Umbilical cord (tissue), 2 donors: ENCODE results near the gene AHCYL2. TPM values are rescaled to one million over a fixed set of nuclear protein-coding genes. Genes with fewer than 3 reads are reported as not detected.

Source experiments
- DNase-seq: peaks from one replicate; pipeline ENCODE4 v3.0.0-alpha.2; 2015; ENCODE audit warnings: low spot score
- total RNA-seq: library from RNA; depleted of rRNA; stranded (reverse); fragments of >200 nt; gene quantifications from one replicate; pipeline ENCODE4 v1.2.3, GENCODE V29; 2014; ENCODE audit warnings: low replicate concordance; ENCODE audit not compliant: insufficient read depth

Gene AHCYL2
- 6.7 TPM for total RNA-seq

DNA sequence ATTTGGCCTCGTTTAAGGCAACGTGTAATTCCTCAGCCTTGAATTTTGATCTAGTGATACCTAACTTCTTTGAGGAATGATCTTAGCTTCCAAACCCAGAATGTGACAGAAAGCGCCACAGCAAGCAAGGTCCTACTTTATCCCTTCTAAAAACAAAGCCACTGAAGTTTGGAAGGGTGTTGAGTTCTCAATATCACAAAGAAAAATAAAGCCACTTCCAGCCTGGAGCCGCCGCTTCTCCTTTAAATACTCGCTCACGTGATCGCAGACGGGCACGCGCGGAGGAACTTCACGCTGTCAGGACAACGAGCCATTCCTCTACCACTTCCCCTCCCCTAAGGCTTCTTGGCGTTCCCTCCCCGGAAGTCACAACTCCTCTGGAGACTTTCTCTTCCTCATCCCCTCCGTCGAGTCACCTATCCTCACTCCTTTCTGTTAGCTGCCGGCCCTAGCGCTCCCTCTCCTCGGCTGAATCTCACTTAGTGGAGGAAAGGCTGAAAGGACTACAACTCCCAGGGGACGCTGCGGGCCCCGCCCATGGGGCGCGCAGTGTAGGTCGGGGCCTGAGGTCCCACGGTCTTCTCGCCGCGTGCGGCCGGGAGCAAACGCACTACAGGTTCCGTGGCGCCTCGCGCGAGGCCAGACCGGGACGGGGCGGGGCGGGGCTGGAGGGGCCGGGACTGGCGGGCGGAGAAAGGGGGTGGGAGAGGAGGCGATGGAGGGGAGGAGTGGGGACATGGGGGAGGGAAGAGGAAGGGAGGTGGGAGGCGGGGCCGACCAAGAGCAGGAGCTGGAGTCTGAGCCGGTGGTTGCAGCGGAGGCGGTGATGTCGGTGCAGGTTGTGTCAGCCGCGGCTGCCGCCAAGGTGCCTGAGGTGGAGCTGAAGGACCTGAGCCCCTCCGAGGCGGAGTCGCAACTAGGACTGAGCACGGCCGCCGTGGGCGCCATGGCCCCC is at the start of gene AHCYL2:
TSS of gene AHCYL2 (plus strand) at position 780 of the 955 bp plus-strand sequence.
- DNase-seq: peak; percentile 99

DNA sequence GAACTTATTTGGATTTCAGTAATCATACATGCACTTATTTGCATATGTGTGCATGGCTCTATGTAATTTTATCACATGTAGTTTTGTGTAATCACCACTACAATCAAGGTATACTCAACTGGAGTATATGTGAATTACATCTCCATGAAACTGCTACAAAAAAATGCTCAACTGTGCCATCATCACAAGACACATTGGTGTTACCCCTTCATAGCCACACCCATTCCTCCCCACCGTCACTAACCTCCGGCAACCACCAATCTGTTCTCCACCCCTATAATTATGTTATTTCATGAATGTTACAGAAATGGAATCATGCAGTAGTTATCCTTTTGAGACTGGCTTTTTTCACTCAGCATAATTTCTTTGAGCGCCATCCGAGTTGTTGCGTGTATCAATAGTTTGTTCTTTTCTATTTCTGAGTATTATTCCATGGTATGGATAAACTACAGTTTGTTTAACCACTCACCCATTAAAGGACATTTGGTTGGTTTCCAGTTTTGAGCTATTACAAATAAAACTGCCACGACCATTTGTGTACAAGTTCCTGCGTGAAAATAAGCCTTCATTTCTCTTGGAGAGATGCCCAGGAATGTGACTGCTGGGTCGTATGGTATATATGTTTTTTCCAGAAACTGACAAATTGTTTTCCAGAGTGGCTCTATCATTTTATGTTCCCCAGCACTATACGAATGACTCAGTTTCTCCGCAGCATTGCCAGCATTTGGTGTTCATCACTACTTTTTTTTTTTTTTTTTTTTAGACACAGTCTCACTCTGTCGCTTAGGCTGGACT is 47.7 kb upstream of the AHCYL2 start:
- DNase-seq: peak; percentile 35

DNA sequence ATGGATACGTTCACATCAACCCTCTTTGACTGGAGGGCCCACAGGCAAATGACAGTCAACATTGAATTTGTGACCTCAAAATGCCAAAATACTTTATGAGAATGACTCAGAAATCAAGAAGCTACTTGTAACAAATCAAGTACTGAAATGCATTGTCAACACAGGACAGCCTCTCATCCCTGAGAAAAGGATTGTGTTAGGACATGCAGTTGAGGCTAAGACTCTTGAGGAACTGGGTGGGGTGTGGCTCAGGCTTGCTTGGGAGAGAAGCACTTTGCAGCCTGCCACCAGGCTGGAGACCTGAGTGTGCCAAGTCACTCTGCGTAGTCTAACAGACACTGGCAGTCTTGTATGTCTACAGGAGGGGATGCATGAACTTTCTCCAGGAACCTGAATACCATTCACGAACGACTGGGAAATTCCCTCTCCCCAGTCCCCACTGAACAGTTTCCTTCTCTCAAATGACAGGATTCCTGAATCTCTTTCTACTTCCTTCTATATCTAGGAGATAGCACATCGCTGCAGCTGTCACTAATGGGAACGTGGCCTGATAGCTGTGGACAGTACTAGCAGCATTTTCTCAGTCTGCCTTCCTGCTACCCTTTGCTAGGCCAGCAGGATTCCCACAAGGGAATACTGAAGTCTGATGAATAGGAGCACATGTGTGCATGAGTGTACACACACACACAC is 39.7 kb upstream of the AHCYL2 start:
- peak; percentile 19 for DNase-seq

DNA sequence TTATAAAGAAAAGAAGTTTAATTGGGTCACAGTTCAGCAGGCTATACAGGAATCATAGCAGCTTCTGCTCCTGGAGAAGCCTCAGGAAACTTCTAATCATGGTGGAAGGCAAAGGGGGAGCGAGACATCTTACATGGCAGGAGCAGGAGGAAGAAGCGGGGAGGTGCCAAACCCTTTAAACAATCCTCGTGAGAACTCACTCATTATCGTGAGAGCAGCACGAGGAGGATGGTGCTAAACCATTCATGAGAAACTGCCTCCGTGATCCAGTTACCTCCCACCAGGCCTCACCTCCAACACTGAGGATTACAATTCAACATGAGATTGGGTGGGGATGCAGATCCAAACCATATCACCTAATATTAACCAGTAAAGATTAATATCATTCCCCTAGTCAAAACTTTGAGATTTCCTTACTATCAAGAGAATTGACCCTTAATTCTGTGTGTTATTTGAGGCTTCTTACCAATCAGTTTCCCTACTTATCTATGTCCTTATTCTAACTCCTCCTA is 38.0 kb upstream of the AHCYL2 start:
- no peak for DNase-seq

DNA sequence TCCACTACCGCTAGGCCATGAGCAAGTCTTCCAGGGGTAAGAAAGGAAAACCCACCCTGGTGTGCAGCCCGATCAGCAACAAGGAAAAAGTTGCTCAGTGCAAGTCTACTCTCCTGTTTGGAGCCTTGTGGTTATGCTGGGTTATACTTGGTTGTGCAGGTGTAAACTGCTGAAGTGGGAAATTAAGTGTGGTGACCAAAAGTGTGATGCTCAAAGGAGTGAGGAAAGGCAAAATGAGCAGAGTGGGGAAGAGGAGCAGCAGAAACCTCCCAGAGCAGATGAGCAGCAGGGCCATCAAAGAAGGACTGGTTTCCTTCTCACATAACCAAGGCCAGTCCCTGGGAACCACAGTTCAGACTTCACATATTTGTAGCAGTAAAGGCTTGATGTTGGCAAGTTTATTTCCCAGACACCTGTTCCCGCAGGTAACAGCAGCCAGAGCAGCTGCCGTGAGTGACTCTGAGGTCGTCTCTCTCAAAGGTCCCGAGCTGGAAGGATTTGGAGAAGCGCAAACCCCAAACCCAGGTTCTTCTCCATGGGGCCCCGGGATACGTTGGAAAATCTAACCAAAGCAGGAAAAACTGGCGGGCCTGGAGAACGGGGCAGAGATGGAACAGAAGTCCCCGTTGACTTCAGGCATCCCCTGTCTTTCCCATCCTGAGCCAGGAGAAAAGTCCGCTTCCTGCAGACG is 37.0 kb upstream of the AHCYL2 start:
- no peak for DNase-seq

DNA sequence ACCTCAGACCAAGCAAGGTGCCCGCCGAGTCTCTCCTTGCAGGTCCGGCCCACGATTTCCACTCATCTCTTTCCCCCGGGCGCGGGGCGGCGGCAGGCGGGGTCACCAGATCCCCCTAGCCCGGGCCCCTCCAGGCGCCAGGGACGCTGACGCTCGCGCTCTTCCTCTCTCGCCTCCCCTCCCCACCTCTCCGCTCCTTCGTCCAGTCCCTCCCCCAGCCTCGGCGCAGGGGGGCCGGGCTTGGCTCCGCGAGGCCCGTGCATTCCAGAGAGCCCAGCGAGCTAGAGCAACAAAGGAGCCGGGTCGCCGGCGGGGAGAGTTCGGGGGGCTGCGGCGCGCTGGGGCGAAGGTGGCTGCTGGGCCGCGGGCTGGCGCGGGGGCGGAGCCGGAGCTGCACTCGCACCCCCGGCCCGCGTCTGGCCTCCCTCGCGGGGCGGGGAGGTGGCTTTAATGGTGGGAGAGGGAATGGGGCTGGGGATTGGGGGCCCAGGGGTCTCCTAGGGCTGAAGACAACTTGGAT is 36.4 kb upstream of the AHCYL2 start, which contains the start of gene SMO:
TSS of gene SMO (plus strand) at position 262 of the 520 bp plus-strand sequence. CDS start 519 bp downstream, outside the sequence.
- DNase-seq: peak; percentile 93

DNA sequence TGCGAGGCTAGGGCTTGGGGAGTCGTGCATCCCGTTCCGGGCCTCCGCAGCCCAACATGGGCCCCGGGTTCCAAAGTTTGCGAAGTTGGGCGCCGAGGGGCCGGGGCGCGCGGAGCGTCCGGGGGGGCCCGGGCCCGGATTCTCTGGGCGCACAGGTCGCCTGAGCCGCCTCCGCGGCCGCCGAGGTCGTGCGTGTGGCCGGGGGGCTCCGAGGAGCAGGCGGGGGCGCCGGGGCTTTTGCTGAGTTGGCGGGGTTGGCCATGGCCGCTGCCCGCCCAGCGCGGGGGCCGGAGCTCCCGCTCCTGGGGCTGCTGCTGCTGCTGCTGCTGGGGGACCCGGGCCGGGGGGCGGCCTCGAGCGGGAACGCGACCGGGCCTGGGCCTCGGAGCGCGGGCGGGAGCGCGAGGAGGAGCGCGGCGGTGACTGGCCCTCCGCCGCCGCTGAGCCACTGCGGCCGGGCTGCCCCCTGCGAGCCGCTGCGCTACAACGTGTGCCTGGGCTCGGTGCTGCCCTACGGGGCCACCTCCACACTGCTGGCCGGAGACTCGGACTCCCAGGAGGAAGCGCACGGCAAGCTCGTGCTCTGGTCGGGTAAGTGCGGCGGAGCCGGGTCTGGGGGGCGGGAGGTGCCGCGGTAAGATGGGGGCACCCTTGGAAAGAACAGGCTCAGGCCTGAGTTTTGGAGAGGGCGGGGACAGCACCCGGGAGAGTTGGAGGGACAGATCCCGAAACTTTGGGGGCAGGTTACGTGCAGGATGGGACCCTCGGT is 35.8 kb upstream of the AHCYL2 start:
- DNase-seq: peak; percentile 48

DNA sequence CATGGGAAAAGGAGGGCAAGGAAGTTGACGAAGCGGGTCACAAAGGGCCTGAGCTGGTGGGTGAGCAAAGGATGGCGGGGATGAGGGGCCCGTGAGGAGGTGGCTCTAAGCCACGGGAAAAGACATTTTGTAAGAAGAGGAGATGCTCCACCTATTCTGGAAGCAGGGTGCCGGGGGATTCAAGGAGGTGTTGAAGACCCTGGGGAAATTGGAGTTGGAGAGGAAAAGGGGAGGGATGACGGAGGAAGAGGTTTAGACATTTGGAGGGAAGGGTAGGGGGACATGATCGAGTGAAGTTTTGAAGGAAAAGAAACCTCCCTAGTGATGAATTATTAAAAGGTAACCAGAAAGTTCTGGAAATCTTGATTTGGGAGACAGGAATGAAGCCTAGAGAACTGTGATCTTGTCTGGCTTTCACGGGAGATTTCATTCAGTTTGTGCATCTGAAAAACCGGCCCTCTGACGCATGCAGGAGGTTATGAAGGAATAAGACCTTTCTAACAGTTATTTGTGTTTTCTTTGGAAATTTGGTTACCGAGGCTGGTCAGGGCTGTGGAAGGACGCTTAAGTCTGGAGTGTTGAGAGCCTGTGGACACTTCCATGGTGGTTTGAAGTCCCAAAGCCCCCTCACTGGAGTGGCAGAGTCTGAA is 35.0 kb upstream of the AHCYL2 start:
- DNase-seq: peak; percentile 14

DNA sequence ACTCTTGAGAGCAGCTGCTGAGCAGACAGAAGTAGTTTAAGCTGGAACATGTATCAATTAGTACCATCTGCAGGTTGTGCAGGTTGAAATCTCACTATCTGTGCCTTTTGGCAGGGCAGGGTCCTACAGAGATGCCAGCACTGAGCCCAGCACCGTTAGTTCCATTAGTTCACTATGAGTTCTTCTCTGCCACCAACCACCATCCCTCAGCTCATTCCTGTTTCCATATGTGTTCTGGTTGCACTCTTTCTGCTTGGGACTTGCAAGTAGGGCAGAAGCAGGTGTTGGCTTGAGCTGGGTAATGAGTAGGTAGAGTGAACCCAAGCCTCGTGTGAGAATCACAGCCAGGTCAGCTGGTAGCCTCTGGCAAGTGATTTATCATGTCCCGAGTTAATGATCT is 33.6 kb upstream of the AHCYL2 start:
- no peak for DNase-seq

DNA sequence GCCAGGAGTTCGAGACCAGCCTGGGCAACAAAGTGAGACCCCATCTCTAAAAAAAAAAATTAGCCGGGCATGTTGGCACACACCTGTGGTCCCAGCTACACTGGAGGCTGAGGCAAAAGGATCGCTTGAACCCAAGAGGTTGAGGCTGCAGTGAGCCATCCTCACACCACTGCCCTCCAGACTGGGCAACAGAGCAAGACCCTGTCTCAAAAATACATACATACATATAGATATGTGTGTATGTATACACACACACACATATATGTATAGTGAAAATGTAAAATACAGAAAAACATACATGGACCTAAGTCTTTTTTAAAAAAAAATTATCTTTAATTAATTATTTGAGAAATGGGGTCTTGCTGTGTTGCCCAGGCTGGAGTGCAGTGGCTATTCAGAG is 30.9 kb upstream of the AHCYL2 start:
- no peak for DNase-seq

DNA sequence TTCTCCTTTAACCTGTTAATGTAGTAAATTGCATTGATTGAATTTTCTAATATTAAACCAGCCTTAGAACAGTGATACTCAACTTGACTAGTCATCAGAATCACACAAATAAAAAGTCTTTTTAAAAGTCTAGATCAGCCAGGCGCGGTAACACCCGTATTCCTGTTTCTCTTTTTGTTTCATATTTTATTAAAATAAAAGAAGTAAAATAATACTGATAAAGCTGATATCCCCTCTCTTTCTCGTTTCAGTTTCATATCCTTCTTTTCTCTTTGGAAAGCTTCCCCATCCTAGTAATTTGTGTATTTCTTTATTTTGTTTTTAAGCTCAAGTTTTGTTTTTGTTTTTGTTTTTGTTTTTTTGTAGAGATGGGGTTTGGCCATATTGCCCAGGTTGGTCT is 27.1 kb upstream of the AHCYL2 start:
- DNase-seq: no peak

DNA sequence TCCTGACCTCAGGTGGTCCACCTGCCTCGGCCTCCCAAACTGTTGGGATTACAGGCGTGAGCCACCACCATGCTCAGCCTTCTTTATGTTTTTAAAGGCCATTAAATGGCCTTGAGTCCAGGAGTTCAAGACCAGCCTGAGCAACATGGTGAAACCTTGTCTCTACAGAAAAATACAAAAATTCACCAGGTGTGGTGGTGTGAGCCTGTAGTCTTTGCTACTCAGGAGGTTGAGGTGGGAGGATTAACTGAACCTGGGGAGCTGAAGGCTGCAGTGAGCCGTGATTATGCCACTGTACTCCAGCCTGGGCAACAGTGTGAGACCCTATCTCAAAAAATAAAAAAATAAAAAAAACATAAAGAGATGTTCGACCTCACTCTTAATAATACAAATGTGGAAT is 25.4 kb upstream of the AHCYL2 start:
- no peak for DNase-seq

DNA sequence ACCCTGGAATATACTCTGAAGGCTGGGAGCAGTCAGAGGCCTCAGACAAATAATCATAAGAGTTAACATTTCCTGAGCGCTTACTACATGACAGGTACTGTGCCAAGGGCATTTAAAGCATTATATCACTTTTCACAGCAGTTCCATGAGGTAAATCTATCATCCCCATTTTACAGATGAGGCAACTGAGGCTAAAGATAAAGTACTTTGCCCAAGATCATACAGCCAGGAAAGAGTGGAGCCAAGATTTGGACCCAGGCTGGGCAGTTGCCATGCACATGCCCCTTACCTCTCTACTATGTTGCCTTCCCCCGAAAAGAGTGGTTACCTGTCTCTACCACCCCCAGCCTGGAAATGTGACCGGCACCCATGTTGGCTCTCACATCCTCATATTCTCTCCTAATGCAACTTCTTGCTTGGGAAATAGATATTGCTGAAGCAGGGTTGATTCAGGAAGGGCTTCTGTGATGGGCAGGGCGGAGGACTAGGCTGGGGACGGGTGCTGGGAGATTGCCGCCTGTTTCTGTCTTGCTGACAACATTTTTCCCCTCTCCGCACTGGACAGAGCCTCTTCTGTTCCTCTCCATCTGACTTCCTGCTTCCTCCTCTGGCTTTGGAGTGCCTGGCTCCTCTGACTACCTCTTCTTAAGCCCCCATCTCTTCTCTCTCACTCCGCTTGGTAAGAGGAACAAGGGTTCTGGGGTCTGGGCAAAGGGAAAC is 22.6 kb upstream of the AHCYL2 start:
- no peak for DNase-seq

DNA sequence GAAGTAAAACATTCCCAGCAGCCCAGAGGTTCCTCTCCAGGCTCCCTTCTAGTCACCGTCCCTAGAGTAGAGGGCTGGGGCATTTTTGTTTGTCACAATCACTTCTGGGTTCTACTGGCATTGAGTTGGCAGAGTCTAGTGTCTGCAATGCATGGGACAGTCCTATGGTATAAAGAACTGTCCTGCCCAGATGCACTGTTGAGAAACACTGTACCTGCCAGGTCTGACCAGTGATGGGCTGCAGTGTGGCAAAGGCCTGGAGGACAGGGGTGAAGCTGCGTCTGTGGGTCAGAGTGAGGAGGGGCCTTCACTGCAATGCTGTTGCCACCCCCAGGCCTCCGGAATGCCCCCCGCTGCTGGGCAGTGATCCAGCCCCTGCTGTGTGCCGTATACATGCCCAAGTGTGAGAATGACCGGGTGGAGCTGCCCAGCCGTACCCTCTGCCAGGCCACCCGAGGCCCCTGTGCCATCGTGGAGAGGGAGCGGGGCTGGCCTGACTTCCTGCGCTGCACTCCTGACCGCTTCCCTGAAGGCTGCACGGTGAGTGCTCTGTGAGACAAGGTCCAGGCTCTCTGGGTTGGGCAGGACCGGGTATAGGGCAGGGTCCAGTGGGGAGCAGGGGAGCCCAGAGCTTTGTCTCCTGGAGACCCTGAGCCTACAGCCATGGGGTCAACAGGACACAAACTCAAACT is 21.6 kb upstream of the AHCYL2 start:
- no peak for DNase-seq

DNA sequence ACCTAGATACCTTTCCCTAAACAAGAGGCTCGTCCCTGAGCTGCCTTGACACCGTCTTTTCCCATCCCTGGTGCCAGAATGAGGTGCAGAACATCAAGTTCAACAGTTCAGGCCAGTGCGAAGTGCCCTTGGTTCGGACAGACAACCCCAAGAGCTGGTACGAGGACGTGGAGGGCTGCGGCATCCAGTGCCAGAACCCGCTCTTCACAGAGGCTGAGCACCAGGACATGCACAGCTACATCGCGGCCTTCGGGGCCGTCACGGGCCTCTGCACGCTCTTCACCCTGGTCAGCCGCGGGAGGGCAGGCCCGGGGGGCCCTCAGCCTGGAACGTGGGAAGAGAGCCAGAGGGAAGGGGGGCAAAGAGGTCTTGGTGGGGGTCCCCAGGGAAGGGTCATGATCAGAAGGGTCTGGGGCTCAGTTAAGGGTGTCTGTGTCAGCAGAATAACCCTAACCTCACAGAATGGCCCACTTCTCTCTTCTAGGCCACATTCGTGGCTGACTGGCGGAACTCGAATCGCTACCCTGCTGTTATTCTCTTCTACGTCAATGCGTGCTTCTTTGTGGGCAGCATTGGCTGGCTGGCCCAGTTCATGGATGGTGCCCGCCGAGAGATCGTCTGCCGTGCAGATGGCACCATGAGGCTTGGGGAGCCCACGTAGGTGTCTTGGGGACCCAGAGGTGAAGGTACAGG is 19.6 kb upstream of the AHCYL2 start:
- DNase-seq: no peak

DNA sequence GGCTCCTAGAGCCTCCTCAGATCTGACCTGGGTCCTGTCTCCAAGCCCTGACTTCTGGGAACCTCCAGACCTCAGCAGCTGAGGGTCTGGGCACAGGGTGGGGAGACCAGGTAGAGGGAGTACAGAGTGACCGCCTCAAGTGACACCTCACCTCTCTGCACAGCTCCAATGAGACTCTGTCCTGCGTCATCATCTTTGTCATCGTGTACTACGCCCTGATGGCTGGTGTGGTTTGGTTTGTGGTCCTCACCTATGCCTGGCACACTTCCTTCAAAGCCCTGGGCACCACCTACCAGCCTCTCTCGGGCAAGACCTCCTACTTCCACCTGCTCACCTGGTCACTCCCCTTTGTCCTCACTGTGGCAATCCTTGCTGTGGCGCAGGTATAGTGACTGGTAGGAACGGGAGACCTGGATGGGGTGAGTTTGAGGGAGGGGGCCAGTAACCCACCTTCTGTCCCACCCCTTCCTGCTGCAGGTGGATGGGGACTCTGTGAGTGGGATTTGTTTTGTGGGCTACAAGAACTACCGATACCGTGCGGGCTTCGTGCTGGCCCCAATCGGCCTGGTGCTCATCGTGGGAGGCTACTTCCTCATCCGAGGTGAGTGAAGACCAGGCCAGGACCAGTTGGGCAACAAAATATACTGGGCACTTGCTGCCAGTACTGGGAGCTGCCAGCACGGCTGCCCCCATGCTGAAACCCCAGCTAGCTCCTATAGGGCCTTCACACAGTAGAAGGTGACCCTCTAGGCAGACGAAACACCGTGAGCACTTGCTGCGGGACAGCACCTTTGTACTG is 18.6 kb upstream of the AHCYL2 start:
- DNase-seq: no peak

DNA sequence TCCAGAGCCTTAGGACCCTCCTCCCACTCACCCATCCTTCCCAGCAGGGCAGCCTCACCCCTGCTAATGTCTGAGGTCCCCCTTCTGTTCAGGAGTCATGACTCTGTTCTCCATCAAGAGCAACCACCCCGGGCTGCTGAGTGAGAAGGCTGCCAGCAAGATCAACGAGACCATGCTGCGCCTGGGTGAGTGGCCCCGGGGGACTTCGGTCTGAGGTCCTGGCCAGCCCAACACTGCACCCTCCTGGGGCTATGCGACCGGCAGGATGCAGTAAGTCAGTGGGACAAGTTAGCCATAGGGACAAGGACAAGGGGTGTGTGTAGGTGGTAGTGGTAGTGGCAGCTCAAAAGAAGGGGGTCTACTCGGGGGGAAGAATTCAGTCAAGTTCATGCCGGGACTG is 16.2 kb upstream of the AHCYL2 start:
- DNase-seq: no peak
